ENCODE data around the gene CPE.

The CPE gene

GRCh38 chr4:165367040-165367439 is 11.8 kb upstream of the CPE start:
- no peak for DNase-seq (ENCODE audit: low spot score)

GRCh38 chr4:165368114-165368513 is 10.7 kb upstream of the CPE start:
- no peak for DNase-seq (ENCODE audit: low spot score)

DNA sequence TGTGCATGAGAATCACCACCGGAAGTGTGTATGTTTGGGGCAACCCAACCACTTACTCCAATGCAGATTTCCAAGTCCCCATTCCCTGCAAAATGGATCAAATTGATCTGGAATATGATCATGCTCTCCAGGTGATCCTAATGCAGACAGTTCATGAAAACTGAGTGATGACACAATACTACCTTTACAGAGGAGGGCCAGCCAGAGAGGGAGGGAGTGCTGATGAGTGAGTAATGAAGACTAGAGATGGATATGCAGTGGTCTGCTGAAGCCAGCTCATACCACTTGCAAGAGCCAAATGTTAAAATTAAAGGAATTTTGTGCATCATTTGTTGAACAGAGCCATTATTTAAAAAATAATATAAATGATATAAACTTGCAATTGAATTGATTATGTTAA is 10.2 kb upstream of the CPE start:
- DNase-seq (ENCODE audit: low spot score): no peak

DNA sequence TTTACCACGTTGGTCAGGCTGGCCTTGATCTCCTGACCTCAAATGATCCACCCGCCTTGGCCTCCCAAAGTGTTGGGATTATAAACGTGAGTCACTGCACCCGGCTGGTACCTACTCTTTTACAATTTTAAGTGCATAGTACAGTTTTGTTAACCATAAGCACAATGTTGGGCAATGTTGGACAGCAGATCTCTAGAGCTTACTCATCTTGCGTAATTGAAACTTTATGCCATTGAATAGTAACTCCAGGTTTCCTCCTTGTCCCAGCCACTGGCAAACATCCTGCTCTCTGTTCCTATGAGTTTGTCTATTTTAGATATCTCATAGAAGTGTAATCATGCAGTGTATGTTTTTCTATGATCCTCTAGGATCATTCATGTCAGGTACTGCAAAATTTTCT is 9.3 kb upstream of the CPE start:
- no peak for DNase-seq (ENCODE audit: low spot score)

- no peak for DNase-seq (ENCODE audit: low spot score)
These were observed 8.3 kb upstream of the CPE start for GRCh38 chr4:165370530-165370929.

- no peak for DNase-seq (ENCODE audit: low spot score)
These were observed 3.3 kb upstream of the CPE start for GRCh38 chr4:165375465-165375864.

DNA sequence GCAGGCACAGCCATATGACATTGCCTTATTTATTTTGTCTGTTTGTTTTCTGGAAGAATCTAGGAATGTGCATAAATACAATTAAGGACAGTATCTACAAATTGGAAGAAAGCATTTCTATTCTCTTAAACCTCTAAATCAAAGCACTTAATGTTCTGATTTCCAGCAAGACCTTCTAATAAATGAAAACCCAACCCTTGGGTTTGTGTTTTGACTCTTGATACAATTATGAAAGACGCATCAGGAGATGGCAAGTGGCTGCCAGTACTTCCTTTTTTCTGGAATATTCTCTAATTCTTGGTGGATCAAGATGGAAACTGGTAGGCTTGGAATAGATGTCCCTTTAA is 437 bp upstream of the CPE start:
- no peak for DNase-seq (ENCODE audit: low spot score)

- DNase-seq (ENCODE audit: low spot score): peak; percentile 61
These were observed 863 bp downstream of the CPE start for GRCh38 chr4:165379678-165380064.

GRCh38 chr4:165380805-165381204 is 2.0 kb downstream of the CPE start:
- no peak for DNase-seq (ENCODE audit: low spot score)

DNA sequence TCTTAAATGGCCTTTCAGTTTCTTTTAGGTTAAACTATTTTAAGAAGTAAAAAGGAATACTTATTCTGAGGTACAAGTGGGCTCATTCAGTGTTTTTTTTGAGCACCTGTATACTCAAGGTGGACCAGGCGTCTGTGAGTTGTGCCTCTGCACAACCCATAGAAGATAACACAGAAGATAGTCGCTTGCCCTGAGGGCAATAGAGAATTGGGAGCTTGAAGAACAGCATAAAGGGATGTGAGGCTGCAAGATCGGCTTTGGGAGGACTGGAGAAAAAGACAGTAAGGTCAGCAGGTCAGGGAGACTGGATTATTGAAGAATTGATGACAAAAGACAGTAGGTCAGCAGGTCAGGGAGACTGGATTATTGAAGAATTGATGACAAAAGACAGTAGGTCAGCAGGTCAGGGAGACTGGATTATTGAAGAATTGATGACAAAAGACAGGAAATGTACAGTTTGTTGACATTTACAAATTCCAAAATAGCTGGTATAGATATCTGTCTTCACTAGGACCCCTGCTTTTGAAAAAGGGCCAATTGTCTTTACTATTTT is 3.1 kb downstream of the CPE start:
- DNase-seq (ENCODE audit: low spot score): peak; percentile 62

DNA sequence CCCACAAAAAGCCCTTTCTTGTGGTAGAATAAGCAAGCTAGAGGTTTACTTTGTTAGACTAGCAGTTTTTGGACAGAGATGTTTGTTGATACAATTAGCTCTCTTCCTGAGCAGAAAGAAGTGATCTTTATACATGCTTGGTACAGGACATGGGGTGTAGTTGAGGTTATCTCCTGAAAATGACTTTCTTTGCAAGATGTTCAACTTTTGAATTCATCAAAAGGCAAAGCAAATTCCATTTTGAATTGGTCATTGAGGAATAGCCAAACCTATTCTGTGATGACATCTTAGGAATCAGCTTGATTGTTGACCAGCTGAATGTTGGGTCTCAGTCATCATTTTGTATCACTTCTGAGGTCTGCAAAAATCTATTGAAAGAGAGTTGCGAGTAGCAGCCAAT is 3.8 kb downstream of the CPE start:
- no peak for DNase-seq (ENCODE audit: low spot score)

- no peak for DNase-seq (ENCODE audit: low spot score)
These were observed 4.8 kb downstream of the CPE start for GRCh38 chr4:165383591-165384073.

- no peak for DNase-seq (ENCODE audit: low spot score)
These were observed 5.4 kb downstream of the CPE start for GRCh38 chr4:165384186-165384585.

- no peak for DNase-seq (ENCODE audit: low spot score)
These were observed 5.8 kb downstream of the CPE start for GRCh38 chr4:165384598-165384997.

DNA sequence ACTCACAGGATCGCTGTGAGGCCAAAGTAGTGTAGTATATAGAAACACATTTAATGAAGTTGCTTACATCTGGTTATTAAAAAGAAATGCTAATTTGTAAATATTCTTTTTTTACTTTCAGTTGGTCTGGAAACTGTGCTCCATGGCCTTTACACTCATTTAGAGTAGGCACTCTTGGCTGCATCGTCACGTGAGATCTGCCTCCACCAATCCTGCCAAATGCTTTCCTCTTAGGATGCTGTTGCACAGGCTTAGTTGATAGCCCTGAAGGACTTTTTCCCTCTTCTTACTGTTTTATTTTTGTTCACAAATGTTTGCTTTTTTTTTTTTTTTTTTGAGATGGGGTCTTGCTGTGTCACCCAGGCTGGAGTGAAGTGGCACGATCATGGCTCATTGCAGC is 6.3 kb downstream of the CPE start:
- no peak for DNase-seq (ENCODE audit: low spot score)

GRCh38 chr4:165386328-165386727 is 7.5 kb downstream of the CPE start:
- DNase-seq (ENCODE audit: low spot score): no peak

- no peak for DNase-seq (ENCODE audit: low spot score)
These were observed 9.9 kb downstream of the CPE start for GRCh38 chr4:165388756-165389155.

- DNase-seq (ENCODE audit: low spot score): no peak
These were observed 14.2 kb downstream of the CPE start for GRCh38 chr4:165393051-165393450.

GRCh38 chr4:165393704-165394103 is 14.9 kb downstream of the CPE start:
- DNase-seq (ENCODE audit: low spot score): no peak

DNA sequence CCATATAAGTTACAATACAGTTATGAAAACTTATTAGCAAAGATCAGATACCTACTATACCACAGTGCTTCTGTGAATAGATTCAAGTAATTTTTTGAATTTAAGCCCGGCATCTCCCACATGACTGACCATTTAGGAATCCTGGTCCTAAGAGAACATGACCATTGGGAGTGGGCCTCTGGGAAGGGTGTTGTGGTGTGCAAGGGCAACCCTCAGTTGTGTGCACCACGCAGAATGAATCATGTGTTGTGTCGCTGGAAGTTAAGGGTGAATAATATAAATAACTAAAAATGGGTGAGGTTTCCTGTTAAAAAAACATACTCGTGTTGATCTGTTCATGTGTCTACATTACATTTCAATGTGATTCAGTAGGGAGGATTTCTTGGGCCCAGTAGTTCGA is 15.5 kb downstream of the CPE start:
- DNase-seq (ENCODE audit: low spot score): no peak

- no peak for DNase-seq (ENCODE audit: low spot score)
These were observed 19.8 kb downstream of the CPE start for GRCh38 chr4:165398570-165398969.

- DNase-seq (ENCODE audit: low spot score): no peak
These were observed 23.6 kb downstream of the CPE start for GRCh38 chr4:165402375-165402774.

- no peak for DNase-seq (ENCODE audit: low spot score)
These were observed 24.2 kb downstream of the CPE start for GRCh38 chr4:165403048-165403447.

GRCh38 chr4:165403637-165404036 is 24.8 kb downstream of the CPE start:
- DNase-seq (ENCODE audit: low spot score): no peak

- no peak for DNase-seq (ENCODE audit: low spot score)
These were observed 25.3 kb downstream of the CPE start for GRCh38 chr4:165404080-165404479.

Measured in ecto neural progenitor cell (in vitro differentiated cells).